DOHH2 (cell line): ENCODE data around the gene DCBLD2.

Experiments used
- CTCF ChIP-seq: fragments of 200-600 bp; sonication (generic); IDR thresholded peaks from one replicate; pipeline ENCODE4 v1.5.1; 2014; ENCODE audit warnings: antibody characterized with exemption, mild to moderate bottlenecking, low read depth, low read length; ENCODE audit not compliant: poor library complexity, severe bottlenecking
- EZH2phosphoT487 ChIP-seq: fragments of 200-600 bp; sonication (generic); IDR thresholded peaks from 2 replicates; pipeline ENCODE4 v1.6.1; 2017; ENCODE audit warnings: borderline replicate concordance, mild to moderate bottlenecking, antibody characterized with exemption, low read length, moderate library complexity, mixed read lengths

DNA sequence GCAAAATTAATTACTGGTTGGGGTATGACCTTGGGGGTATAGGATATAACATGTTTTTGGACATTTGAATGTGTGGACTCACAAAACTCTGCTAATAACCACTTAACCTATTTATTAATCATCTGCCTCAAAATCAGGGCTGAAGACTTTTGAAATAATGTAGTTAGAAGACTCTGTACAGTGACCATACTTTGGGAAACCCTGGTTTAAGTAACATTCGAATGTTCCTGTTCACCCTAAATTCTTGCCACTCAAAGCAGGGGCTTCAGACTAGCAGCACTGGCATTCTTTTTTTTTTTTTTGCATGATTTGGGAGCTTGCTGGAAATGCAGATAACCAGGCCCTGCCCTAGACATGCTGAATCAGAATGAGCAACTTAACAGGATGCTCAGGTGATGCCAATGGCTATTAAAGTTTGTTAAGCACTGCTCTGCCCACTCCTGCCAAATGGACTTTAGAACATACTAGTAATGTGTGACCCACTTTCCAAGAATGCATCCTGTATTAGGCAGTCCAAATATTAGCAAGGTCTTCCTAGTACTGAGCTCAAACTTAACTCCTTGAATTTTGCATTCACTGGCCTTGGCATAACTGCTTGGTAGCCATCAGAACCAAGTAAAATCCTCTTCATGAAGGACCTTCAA is 151.1 kb downstream of the DCBLD2 start:
- no peak for TF ChIP-seq CTCF
- no peak for TF ChIP-seq EZH2phosphoT487
